HG02973 (cell line): Measurements from ENCODE around the gene TRAPPC2L.

Source experiments
- ATAC-seq: cut with Tn5 transposase; IDR thresholded peaks from one replicate; pipeline ENCODE4 v1.9.1; 2021; ENCODE audit warnings: moderate library complexity; ENCODE audit not compliant: unreplicated experiment

TRAPPC2L gene

DNA sequence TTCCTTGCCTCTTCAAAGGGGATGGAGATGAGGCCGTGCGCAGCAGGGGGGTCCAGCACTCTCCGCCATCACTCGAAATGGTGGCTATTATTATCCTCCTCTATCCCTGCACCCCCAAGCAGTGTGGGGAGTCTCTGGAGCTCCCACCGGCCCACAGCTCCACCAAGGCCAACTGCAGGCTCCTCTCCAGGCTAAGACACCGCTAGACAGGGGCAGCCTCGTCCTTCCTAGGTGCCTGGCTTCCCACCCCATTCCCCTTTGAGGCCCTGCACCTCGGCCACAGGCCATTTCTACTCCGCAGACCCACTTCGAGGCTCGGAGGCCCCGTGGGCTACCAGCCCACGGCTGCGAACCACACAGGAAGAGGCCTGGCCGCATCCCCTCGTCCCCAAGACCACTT, 49.1 kb downstream of the TRAPPC2L start:
- no peak for ATAC-seq

- ATAC-seq = no peak
These were observed 49.7 kb downstream of the TRAPPC2L start for GRCh38 chr16:88906535-88907105.

GRCh38 chr16:88907768-88908167, 50.8 kb downstream of the TRAPPC2L start:
- ATAC-seq = no peak

GRCh38 chr16:88908307-88908706, 51.4 kb downstream of the TRAPPC2L start:
- no peak for ATAC-seq

GRCh38 chr16:88909431-88910210, 52.7 kb downstream of the TRAPPC2L start:
- ATAC-seq = no peak

DNA sequence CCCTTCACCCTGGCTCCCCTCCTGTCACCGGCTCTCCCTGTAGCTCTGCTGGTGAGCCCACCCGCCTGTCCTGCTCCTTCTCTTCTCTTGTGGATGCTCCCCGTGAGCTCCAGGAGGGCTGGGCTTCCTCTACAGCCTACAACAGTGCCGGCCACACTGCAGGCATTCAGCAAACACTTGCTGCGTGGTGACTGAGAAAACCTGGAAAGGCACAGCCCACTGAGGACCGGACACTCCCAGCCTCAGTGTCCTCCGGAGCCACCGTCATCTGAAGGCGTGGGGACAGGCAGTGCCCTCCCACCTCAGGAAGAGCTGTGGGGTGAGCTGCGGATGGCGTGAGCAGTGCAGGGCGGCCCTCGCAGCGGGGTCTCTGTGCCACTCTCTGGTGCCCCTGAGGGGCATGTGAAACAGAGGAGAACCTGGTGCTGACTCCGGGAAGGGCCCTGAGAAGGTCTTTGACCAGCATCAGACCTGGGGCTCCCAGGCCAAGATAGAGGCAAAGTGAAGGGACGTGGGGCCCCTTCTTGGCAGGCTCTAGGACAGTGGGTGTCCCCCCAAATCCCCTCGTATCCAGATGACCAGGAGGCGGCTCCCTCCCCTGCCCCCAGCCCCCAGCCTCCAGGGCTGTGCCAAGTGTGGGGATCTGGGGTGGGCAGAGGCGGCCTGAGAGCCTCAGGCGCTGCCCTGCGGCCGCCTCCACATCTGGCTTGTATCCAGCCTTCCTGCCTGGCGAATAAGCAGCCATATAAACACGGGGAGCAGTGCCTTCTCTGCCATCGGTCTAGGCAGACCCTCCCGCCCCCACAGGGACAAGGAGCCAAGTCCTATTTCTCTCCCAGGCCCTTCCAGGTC, 53.6 kb downstream of the TRAPPC2L start:
- ATAC-seq = no peak

- ATAC-seq = no peak
These were observed 54.4 kb downstream of the TRAPPC2L start for GRCh38 chr16:88911136-88911945.

- ATAC-seq = no peak
These were observed 55.0 kb downstream of the TRAPPC2L start for GRCh38 chr16:88911946-88912310.
